ENCODE data around the gene METAP2. TPM values are rescaled to one million over a fixed set of nuclear protein-coding genes. Genes with fewer than 3 reads are reported as not detected.
A peak's percentile ranks its signal among the peaks of the same experiment; 100 is the strongest.

METAP2 gene
- total and polyA plus RNA-seq, 11 donors, result 50.9 to 69.8 (median 55.8) TPM

DNA sequence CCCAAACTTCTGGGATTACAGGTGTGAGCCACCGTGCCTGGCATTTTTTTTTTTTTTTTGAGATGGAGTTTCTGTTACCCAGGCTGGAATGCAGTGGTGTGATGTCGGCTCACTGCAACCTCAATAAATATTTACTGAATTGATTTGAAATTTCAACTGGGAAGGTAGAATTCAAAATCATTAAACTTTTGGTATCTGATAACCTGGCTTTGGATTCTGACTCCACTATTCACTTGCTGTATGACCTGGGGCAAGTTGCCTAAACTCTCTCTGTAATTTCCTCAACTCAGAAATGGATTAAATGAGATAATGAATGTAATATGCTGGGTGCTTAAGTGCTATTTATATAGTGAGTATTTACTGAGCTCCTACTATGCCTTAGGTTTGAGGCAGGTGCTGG is 8.7 kb upstream of the METAP2 start:
- intact Hi-C loops (cut with DNase I), result no loop called here
- H3K4me1 ChIP-seq, result no peaks in the 10 kb centered on the region
- H3K9me3 ChIP-seq, result no peaks in the 10 kb centered on the region
- TF ChIP-seq, protein P1, sequence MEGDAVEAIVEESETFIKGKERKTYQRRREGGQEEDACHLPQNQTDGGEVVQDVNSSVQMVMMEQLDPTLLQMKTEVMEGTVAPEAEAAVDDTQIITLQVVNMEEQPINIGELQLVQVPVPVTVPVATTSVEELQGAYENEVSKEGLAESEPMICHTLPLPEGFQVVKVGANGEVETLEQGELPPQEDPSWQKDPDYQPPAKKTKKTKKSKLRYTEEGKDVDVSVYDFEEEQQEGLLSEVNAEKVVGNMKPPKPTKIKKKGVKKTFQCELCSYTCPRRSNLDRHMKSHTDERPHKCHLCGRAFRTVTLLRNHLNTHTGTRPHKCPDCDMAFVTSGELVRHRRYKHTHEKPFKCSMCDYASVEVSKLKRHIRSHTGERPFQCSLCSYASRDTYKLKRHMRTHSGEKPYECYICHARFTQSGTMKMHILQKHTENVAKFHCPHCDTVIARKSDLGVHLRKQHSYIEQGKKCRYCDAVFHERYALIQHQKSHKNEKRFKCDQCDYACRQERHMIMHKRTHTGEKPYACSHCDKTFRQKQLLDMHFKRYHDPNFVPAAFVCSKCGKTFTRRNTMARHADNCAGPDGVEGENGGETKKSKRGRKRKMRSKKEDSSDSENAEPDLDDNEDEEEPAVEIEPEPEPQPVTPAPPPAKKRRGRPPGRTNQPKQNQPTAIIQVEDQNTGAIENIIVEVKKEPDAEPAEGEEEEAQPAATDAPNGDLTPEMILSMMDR (IDR thresholded peaks at IDR 0.05), result no peak
- no peak for TF ChIP-seq POLR2A (IDR thresholded peaks at IDR 0.05)
- no peaks in the 10 kb centered on the region for H3K36me3 ChIP-seq
- H3K27me3 ChIP-seq, result no peaks in the 10 kb centered on the region
- H3K4me3 ChIP-seq, result no peak overlapping the region
- WGBS, 4 donors, result 55 to 67% (median 65%) methylated on average over 2 of the region's 2 CpGs
- H3K27ac ChIP-seq, result no peak overlapping the region
- ATAC-seq (no peak), DNase-seq (no peak)

DNA sequence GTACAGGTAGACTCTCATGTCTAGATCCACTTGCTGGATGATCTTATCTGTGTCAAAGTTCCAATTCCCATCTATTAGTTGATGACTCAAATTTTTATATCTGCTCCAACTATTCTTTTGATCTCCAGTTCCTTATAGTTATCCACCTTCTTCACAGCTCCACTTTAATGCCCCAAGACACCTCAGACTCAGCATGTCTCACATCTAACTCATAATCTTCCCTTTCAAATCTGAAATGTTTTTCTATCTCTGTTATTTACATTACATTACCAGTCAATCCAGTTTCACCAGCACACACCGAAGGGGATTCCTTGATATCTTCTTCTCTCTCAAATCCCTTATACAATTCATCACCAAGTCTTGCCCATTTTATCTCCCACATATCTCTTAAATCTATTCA is 3.7 kb upstream of the METAP2 start:
- peaks cover 0 to 12% (median 7%) of the 10 kb centered on the region in 12 donors for H3K4me1 ChIP-seq
- intact Hi-C loops (cut with DNase I), result loop anchor here in 2 of 10 donors (5.0 to 10.0 kb wide), 4 partner anchors 53 to 255 kb away; partner anchors contain the start of genes FGD6 (in 2 of the 2) and VEZT (in 2 of the 2)
- no peaks in the 10 kb centered on the region for H3K36me3 ChIP-seq
- ATAC-seq (no peak), DNase-seq (no peak)
- H3K9me3 ChIP-seq, result no peaks in the 10 kb centered on the region
- TF ChIP-seq POLR2A (IDR thresholded peaks at IDR 0.05), result no peak
- TF ChIP-seq, protein P1 (IDR thresholded peaks at IDR 0.05), result no peak
- no peak overlapping the region for H3K27ac ChIP-seq
- no peak overlapping the region for H3K4me3 ChIP-seq
- WGBS, 4 donors, result 92 to 94% (median 93%) methylated on average over 1 of the region's 1 CpG
- H3K27me3 ChIP-seq, result no peaks in the 10 kb centered on the region

DNA sequence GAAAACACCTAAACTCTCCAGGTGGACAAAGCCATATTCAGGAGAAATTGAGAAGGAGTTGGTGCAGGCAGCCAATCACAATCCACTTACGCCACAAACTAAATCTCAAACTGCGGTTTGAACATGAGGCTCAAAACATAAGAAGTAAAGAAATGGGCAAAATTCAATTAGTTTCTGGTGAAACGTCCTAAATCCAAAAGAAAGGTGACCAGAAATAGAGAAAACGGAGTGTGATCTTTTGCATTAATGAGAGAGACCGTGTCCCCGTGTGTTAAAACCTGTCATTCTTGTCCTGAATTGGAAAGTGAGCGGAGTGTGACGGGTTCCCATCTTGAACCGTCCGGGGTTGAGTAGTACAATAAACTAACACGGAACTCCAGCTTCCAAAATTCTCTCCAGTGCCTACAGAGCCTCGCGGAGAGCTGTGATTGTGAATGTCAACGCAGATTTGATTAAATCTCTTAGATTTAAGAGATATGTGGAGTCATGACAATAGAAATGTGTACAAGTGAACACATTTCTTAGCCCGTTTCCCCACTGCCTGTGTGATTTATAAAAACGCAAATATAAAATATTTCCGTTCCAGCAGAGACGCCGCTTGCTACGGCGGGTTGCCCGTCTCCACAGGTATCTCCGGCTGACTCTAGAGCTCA is 595 bp upstream of the METAP2 start:
- peaks cover 0 to 28% (median 18%) of the 10 kb centered on the region in 12 donors for H3K4me1 ChIP-seq
- no peak for TF ChIP-seq POLR2A (IDR thresholded peaks at IDR 0.05)
- TF ChIP-seq, protein P1 (IDR thresholded peaks at IDR 0.05), result no peak
- no peaks in the 10 kb centered on the region for H3K27me3 ChIP-seq
- H3K9me3 ChIP-seq, result no peaks in the 10 kb centered on the region
- H3K36me3 ChIP-seq, result peaks cover 0 to 27% (median 24%) of the 10 kb centered on the region in 9 donors
- WGBS, 4 donors, result 0 to 1% (median 0%) methylated on average over 23 of the region's 23 CpGs
- peak overlapping the region; percentile 85 to 98 (median 94) for H3K27ac ChIP-seq
- ATAC-seq (peak; percentile 43 to 78 (median 72)), DNase-seq (peak in 3 of 5 donors; percentile 33 to 41 (median 39))
- intact Hi-C loops (cut with DNase I), result loop anchor here in 5 of 10 donors (1.0 to 10.0 kb wide), 7 partner anchors 56 to 259 kb away; partner anchors contain the start of genes FGD6 (in 2 of the 5) and VEZT (in 2 of the 5)
- H3K4me3 ChIP-seq, result peak overlapping the region; percentile 48 to 98 (median 92)

DNA sequence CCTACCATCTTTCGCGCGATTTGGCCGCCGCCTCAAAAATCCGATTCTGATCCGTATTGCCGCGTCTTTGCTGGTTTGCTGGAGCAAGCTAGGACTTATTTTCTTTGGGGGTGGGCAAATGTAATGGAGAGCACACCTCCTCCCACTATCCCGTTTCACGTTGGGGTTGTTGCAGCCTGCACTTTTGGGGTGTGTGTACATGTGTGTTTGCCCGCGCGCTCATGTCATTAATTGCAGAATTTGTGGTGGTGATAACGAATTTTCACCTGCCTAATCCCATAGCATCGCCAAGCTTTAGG is 657 bp downstream of the METAP2 start:
- intact Hi-C loops (cut with DNase I), result loop anchor here in 2 of 10 donors (5.0 to 10.0 kb wide), 4 partner anchors 57 to 260 kb away; partner anchors contain the start of genes FGD6 (in 2 of the 2) and VEZT (in 2 of the 2)
- Histone ChIP-seq H3K4me1 (peaks cover 0 to 38% (median 19%) of the 10 kb centered on the region in 12 donors), H3K27me3 (no peaks in the 10 kb centered on the region), H3K36me3 (peaks cover 0 to 40% (median 34%) of the 10 kb centered on the region in 9 donors), H3K27ac (peak overlapping the region; percentile 85 to 98 (median 94)), H3K4me3 (peak overlapping the region; percentile 48 to 98 (median 92)), H3K9me3 (no peaks in the 10 kb centered on the region)
- DNase-seq, result no peak
- ATAC-seq, result no peak
- TF ChIP-seq POLR2A (IDR thresholded peaks at IDR 0.05), result no peak
- TF ChIP-seq, protein P1 (IDR thresholded peaks at IDR 0.05), result no peak
- 0 to 2% (median 1%) methylated on average over 12 to 16 of the region's 16 CpGs for WGBS, 4 donors
